HG03045 (cell line): ENCODE measurements around the gene ANAPC7.
"Not testable (repeated sequence)": the region's sequence is repeated elsewhere in the genome, so short reads cannot be mapped to it uniquely, and the experiment has no call there.

ENCODE experiments used
- ATAC-seq: cut with Tn5 transposase; IDR thresholded peaks from one replicate; pipeline ENCODE4 v1.9.1; 2021; ENCODE audit warnings: mild to moderate bottlenecking, moderate library complexity; ENCODE audit not compliant: unreplicated experiment

ANAPC7 gene

DNA sequence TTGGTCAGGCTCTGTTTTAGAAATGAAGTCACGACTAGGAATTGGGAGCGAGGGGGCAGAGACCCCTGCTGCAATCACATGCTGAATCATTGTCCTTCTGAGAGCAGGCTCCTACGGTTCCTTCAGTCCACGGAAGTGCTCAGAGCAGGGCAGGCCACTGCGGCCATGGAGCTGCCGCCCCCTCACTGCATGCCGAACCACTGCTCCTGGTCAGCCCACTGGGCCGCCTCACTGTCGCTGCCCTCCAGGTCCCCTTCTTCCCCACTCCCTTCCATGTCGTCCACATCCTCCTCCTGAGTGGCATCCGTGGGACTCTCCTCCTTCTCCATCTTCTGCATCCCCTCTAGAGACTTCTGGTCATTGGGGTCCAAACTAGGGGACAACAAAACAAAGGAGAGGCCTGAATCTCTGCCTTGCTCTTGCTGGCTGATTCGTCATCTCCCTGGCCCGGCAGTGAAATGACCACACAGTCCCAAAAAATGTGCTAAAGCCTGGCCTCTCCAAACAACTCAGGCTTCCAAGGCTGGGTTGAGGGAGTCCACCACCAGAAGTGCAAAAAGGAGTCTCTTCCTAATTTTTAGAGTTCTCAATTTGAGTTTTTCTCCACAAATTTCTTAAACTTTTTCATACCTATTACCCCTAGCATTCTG, 29.4 kb downstream of the ANAPC7 start:
- no peak for ATAC-seq

DNA sequence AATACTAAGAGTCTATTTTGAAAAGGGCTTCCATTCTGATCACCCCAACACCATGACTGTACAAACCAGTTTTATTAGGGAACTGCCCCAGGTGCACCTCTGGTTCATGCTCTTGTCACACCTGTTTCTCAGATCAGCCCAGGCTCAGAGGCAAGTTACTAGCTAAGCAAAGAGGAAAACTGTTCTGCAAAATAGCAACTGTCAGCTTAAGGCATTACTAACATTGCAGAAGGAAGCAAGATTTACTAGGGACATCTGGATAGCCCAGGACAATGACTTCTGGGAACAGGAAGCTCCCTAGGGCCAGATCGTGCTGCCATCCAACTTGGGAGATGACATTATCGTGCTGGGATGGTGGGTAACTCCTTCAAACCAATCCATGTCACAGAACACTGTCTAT, 30.1 kb downstream of the ANAPC7 start:
- ATAC-seq: no peak

DNA sequence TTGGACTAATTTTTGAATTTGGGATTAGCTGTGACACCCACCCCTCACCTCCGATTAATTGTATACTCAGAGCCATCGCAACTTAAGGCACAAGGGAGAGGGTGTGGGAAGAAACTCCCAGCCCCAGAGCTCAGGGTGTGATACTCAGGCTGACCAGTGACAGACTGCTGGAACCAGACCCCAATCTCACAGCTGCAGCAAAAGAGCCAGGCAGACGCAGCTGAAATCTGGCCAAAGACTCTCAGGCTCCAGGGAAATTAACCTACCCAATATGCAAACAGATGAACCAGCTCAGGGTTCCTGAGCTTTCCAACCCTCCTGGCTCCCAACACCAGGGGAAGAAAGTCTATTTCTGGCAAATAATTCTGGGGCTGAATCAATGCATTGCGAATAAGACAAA, 30.5 kb downstream of the ANAPC7 start:
- ATAC-seq: no peak

DNA sequence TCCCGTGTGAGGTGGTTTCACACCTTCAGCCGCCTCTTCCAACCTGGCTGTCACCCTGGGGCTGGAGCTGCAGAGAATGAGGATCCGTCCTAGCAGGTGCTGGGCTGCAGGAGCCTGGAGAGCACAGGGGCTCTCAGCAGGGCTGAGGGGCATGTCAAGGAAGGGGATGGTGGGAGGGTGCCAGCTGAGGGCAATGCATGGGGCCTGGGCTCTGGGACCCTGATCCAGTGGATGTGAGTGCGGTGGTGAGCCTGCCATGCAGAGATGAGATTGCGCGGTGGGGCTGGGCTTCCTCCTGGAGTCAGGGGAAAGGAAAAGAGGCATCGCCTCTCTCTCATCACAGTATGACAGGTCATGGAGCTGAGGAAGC, 31.5 kb downstream of the ANAPC7 start:
- ATAC-seq: no peak

DNA sequence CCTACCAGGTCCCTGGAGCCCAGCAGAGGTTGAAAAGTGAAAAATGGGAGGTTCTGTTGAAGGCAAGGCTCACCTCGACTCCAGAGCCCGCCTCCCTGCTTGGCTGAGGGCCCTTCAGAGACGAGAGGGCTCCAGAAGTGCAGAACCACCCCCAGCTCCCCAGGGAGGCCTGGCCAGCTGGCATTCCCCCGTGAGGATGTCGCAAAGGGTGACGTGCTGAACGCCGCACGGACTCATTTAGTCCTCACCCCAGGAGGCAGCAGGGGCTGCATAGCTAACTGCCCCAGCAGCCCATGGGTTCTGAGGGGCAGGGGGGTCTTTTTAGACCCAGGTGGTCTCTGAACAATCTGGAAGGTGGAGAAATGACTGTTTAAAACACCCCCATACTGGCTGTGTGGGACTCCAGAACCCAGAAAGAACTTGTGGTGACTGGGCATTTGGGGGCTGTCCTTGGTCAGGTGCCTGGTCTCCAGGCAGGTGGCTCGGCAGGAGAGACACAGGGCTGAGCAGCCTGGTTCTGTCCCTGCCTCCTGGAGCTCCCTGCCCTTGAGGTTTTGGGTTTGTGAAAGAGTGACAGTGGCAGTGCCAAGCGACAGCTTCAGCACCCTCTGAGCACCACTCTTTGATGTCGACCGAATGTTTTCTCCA, 32.0 kb downstream of the ANAPC7 start:
- no peak for ATAC-seq

DNA sequence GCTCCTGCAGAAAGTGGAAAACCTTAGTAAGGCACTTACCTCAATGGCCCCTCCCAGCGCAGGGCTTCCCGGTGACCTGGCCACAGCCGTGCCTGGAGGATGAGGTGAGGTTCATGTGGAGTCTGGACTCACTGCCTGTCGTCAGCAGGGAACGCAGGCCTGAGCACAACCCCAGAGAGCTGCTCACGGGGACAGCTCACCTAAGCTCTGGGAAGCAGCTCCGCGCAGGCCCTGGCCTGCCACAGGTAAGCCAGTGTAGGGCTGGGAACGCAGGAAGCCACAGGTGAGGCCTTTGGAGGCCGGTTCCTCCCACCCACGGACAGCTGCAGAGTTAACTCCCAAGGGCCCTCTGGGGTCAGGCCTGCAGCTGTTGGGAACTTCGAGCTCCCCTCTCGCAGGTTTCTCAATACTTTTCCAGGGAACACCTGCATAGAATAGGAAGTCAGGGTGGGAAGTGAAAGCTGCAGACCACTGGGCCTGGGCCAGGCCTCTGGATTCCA, 32.7 kb downstream of the ANAPC7 start:
- no peak for ATAC-seq

DNA sequence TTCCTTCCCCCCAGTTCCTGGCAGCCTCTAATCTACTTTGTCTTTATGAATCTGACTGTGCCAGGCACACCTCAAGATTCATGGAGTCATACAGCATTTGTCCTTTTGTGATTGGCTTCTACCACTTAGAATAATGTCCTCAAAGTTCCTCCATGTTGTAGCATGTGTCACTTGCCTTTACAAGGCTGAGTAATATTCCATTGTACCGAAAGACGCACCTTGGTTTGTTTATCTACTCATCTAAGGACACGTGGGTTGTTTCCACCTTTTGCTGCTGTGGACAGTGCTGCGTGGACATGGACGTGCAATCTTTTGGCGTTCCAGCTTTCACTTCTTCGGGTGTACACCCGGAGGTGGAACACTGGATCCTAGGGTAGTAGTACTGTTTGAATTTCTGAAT, 33.5 kb downstream of the ANAPC7 start:
- ATAC-seq: no peak

DNA sequence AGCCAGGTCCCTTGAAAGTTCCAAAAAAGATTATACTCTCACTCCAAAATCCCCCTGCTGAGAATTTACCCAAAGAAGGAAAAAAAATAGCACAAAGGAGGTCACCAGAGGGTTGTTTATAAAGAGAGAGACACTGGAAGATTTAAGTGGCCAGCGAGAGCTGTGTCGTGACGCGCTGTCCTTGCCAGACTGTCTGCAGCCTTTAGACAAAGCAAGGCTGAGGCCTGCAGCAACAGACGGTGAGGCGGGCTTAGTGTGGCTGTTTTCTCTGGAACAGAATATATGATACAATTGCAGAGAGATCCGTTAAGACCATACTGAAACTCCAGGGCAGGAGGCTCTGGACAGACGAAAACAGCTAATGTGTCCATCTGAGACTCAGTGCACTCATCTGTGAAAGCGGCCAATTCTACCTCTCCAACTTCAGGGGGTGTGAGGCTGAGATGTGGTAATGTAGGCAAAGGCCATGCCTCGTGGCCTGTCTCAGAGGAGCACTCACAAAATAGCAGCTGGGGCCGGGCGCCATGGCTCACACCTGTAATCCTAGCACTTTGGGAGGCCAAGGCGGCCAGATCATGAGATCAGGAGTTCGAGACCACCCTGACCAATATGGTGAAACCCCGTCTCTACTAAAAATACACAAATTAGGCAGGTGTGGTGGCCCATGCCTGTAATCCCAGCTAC, 36.2 kb downstream of the ANAPC7 start:
- ATAC-seq: no peak

DNA sequence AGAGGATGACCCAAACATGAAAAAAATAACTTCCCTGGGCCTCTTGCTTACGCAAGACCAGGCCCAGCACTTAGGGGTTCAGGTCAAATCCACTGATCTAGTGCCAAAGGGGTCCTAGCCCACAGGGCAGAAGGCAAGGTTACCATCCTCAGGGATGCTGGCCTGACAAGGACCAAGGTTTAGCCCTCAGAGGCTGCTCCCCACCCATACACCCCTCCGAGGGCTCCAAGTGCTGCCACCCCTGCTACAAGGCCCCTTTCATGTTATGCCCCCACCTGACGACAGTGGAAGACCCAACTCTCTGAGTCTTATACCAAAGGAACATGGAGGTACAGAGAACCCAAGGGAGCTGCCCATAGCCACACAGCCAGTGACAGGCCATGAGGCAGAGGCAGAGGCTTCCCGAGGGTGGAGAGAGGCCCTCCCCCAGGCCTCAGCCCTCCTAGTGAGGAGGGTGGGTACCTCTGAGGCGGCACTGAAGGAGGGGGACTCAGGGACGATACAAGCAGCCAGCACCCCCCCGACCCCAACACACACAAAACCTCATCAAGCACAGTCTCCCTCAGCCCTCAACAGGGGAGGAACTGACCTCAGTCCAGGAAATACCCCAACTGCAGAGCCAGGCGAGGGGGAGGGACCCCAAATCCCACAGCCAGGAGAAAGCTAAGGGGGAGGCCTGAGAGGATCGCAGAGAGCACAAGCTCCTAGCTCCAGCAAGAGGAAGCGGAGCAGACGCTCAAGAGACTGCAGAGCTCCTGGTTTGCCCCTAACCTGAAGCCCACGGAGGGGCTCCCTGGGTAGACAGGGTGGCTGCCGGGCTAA, 37.0 kb downstream of the ANAPC7 start:
- ATAC-seq: no peak

DNA sequence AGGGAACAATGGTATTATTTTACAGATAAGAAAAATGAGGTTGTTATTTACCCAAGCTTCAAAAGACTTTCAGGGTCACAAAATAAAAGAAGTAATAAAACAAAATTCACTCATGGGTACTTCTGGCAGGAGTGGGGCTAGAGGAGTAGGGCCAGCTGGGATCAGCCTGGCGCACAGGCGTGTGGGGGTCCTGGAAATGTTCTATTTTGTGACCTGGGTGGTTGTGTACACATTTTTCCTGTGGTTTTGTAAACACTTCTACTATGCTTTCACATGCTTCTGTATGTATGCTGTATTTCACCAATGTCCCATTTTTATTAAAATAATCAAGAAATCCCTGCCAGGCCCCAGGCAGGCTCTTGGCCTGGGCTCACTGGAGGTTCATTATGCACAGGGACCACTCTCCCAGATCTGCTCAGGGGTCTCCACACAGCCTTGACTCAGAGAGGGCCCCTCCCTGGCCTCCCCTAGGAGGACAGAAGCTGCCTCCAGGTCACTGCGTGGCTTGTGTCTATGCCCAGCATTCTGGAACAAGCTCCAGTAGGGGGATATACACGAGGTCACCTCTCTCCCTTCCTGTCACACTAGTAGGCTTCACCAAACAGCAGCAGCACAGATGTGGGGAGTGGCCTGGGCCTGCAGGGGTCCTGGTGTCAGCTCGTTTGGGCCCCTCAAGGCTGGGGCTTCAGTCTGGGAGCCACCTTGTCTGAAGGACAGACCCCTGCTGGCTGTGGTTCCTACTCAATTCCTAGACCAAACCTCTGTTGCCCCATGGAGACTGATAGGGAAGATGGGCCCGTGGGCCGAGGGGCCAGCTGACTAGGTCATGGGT, 37.8 kb downstream of the ANAPC7 start:
- no peak for ATAC-seq

DNA sequence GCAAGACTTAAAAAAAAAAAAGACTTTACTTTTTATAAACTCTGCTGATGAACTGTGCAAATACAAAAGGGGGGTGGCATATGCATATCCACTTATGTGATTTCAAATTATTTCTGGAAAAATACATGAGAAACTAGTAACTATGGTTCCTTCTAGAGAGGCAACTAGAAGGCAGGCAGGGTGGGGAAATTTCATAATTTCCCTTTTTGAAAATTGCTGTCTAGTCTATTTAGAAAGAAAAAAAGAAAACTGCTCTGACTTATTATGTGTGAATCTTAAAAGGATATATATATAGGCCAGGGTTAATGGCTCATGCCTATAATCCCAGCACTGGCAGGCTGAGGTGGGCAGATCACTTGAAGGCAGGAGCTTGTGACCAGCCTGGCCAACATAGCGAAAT, 42.3 kb downstream of the ANAPC7 start:
- ATAC-seq: no peak

DNA sequence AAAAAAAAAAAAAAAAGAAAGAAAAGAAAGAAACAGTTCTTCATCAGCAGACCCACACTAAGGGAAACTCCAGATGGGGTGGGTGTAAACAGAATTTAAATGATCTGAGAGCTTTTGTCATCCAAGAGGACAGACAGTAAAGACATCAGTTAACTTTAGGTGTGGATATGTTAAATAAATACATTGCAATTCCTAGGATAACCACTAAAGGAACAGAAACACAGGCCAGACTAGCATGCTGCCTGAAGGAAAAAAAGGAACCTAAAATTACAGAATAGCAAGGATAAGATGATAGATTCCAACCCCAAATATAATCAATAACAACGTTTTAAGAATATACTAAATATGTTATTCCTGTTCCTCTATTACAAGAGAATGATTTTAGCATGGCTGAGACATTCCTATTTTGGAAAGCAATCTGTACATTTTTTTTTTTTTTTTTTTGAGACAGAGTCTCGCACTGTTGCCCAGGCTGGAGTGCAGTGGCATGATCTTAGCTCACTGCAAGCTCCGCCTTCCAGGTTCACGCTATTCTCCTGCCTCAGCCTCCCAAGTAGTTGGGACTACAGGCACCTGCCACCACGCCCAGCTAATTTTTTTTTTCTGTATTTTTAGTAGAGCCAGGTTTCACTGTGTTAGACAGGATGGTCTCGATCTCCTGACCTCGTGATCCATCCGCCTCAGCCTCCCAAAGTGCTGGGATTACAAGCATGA, 45.0 kb downstream of the ANAPC7 start:
- not testable (repeated sequence) for ATAC-seq

DNA sequence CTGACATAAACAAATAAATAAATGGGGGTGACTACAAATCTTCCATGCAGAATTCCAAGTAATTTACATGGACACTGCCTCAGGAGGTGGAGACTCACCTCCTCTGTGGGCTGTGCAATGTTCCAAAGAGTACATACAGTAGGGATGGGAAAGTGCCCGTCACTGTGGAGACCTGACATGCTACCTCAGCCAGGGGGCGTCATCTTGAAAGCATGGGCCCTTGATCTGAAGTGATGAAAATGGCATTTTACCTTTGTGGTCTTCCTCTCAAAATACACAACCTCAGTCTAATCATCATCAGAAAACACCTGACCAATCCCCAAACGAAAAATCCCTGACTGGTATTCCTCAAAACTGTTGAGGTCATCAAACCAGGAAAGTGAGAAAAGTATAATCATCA, 48.4 kb downstream of the ANAPC7 start:
- no peak for ATAC-seq

DNA sequence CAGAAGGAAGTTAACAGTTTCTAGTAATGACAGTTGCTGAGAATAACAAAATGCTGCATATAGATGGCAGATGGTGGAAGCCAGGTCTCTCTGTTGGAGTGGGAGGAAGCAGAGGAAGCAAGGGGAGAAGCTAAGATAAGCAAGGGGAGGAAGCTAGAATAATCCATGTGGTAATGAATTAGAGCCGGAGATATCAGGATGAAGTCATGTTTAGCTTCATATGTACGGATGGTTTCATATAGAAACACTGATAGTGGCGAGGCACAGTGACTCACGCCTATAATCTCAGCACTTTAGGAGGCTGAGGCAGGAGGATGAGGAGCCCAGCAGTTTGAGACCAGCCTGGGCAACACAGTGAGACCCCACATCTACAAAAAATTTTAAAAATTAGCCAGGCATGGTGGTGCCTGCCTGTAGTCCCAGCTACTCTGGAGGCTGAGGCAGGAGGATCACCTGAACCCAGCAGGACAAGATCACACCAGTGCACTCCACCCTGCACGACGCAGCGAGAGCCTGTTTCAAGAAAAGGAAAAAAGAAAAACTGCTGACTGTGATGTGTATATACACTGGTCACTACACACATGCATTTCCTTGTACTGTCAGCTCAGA, 49.2 kb downstream of the ANAPC7 start:
- ATAC-seq: no peak

DNA sequence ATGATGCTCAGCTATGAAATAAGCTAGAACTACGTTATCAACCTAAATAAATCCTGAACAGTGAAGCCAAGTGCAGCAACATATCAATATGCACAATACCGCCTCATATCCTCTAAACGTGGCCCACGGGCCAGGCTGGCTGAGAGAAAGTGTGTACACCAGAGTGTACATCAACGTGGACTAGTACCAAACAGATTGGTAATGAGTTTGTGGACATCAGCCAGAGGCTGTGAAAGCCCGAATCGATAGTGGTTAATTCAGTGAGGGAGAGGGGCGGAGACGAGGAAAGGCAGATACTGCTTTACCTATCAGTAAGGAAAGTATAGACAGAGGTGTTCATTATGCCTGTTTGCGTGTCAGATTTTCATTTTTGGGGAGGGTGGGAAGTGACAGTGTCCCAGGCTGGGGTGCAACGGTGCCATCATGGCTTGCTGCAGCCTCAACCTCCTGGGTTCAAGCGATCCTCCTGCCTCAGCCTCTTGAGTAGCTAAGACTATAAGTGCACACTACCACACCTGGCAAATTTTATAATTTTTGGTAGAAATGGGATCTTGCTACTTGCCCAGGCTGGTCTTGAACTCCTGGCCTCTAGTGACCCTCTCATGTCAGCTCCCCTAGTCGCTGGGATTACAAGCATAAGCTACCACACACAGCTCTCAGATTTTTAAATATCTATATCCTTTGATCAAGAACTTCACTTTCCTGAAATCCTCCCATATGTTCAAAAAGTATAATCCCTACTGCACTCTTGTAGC, 50.1 kb downstream of the ANAPC7 start:
- no peak for ATAC-seq

DNA sequence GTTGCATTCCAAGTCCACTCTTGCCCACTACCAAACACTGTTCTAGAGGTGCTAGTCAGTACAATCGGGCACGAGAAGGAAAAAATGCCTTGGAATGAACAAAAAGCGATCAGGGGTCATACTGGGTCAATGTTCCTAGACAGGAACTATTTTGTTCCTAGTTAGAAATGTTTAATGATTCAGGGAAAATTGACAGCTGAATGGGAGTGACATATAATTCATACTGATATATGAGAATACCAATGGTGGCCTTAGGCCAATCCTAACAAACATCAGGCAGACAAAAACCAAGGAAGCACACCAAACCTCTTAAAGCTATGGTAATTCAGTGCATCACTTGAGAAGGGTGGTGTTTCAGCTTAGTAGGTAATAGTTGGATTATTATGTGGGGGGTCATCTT, 51.1 kb downstream of the ANAPC7 start:
- ATAC-seq: no peak

DNA sequence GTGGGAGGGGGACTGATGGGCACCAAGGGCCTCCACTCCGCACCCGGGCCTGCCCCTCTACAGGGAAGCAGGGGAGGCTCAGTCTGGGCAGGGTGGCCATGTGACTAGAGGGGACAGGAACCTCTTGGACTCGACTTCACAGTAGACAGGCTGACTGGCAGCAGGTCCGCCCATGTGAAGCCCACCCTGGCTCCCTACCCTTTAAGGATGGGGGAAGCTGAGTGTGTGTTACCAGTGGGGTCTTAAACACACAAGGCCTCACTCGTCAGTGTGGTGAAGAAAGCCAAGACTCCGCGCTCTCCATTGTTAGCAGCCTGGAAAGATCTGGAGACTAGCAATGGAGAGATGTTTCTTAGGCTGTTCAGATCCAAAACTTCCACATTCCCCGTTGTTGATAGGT, 52.4 kb downstream of the ANAPC7 start:
- no peak for ATAC-seq

DNA sequence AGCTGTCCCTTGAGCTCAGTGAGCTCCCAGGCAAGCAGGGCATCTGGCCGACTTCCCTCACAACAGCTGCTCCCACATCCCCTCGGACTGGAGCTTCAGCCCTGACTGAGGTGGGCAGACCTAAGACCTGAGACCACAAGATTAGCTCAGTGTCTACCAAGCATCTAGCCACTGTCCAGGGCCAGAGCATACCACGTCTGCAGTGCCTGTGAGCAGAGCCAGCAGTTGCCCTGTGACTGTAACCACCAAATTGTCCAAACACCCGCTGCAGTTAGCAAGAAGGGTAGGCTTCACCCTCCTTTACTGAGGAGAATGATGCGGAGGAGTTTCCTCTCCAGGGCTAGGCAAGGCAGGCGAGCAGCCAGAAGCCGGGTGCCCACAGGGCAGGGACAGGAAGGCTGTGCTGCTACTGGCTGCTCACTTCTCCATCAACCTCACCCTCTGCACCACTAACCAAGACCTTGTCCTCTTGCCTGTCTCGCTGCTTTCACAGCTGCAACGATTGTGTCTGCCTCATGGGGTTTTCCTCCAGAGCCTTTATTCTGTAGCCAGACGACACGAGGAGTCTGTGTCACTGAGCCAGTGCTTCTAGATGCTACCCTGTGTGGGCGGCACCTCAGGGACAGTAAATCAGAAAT, 53.9 kb downstream of the ANAPC7 start:
- ATAC-seq: no peak
